BLaER1 (cell line): ENCODE results near the gene EFCAB7.

ENCODE experiments used
- H3K27ac ChIP-seq: shearing (Covaris generic); formaldehyde crosslinking; 2 replicates; pipeline ENCODE4 v1.8.1; 2022
- H3K27me3 ChIP-seq: shearing (Covaris generic); formaldehyde crosslinking; 2 replicates; pipeline ENCODE4 v1.8.1; 2022
- H3K36me3 ChIP-seq: shearing (Covaris generic); formaldehyde crosslinking; 2 replicates; pipeline ENCODE4 v1.8.1; 2022
- H3K4me1 ChIP-seq: shearing (Covaris generic); formaldehyde crosslinking; 2 replicates; pipeline ENCODE4 v1.8.1; 2022
- H3K4me2 ChIP-seq: shearing (Covaris generic); formaldehyde crosslinking; 2 replicates; pipeline ENCODE4 v1.8.1; 2022
- H3K4me3 ChIP-seq: shearing (Covaris generic); formaldehyde crosslinking; 2 replicates; pipeline ENCODE4 v1.8.1; 2022
- H3K9ac ChIP-seq: shearing (Covaris generic); formaldehyde crosslinking; 2 replicates; pipeline ENCODE4 v1.8.1; 2022
- H3K9me3 ChIP-seq: shearing (Covaris generic); formaldehyde crosslinking; 2 replicates; pipeline ENCODE4 v1.8.1; 2022
- H4K20me1 ChIP-seq: shearing (Covaris generic); formaldehyde crosslinking; 2 replicates; pipeline ENCODE4 v1.8.1; 2022
- Cebpa-rat ChIP-seq: shearing (Covaris generic); IDR thresholded peaks from 2 replicates; pipeline ENCODE4 v1.8.1; 2022

The EFCAB7 gene

GRCh38 chr1:63509718-63510117, 13.6 kb upstream of the EFCAB7 start:
- Histone ChIP-seq H3K27ac (no peak overlapping the region), H4K20me1 (no peaks in the 10 kb centered on the region), H3K27me3 (no peaks in the 10 kb centered on the region), H3K36me3 (peaks cover 33% of the 10 kb centered on the region), H3K9ac (no peak overlapping the region), H3K9me3 (peaks cover 16% of the 10 kb centered on the region; the same call in 1 of the 2 replicates), H3K4me3 (no peak overlapping the region), H3K4me2 (no peak overlapping the region), H3K4me1 (no peaks in the 10 kb centered on the region)
- no peak for TF ChIP-seq Cebpa-rat

- no peak overlapping the region for H3K27ac ChIP-seq
- no peaks in the 10 kb centered on the region for H4K20me1 ChIP-seq
These were observed 10.7 kb upstream of the EFCAB7 start for GRCh38 chr1:63512584-63512983.

GRCh38 chr1:63516629-63517028, 6.7 kb upstream of the EFCAB7 start:
- Histone ChIP-seq H3K27ac (no peak overlapping the region), H3K4me2 (no peak overlapping the region)

More at GRCh38 chr1:63512584-63512983, 10.7 kb upstream of the EFCAB7 start:
- no peaks in the 10 kb centered on the region for H3K4me1 ChIP-seq
- H3K27me3 ChIP-seq: no peaks in the 10 kb centered on the region
- no peak for TF ChIP-seq Cebpa-rat
- no peak overlapping the region for H3K4me2 ChIP-seq
- H3K9ac ChIP-seq: no peak overlapping the region
- H3K4me3 ChIP-seq: no peak overlapping the region
- H3K9me3 ChIP-seq: 0 out of 2 replicates have a peak, but pooled peaks cover 7% of the 10 kb centered on the region
- H3K36me3 ChIP-seq: peaks cover 15% of the 10 kb centered on the region

GRCh38 chr1:63523738-63524137, 413 bp downstream of the EFCAB7 start:
- Histone ChIP-seq H3K9me3 (no peaks in the 10 kb centered on the region), H3K4me3 (peak overlapping the region; percentile 77), H3K36me3 (peaks cover 8% of the 10 kb centered on the region; the same call in 1 of the 2 replicates), H3K4me2 (peak overlapping the region; percentile 82), H3K27ac (peak overlapping the region; percentile 85), H3K9ac (peak overlapping the region; percentile 84), H3K27me3 (no peaks in the 10 kb centered on the region), H4K20me1 (no peaks in the 10 kb centered on the region), H3K4me1 (peaks cover 26% of the 10 kb centered on the region)
- no peak for TF ChIP-seq Cebpa-rat

More at GRCh38 chr1:63516629-63517028, 6.7 kb upstream of the EFCAB7 start:
- H3K4me3 ChIP-seq: no peak overlapping the region
- TF ChIP-seq Cebpa-rat: no peak
- 0 out of 2 replicates have a peak, but pooled peaks cover 7% of the 10 kb centered on the region for H3K9me3 ChIP-seq
- H3K9ac ChIP-seq: no peak overlapping the region
- H3K4me1 ChIP-seq: peaks cover 3% of the 10 kb centered on the region
- no peaks in the 10 kb centered on the region; the same call in 1 of the 2 replicates for H3K36me3 ChIP-seq
- no peaks in the 10 kb centered on the region for H4K20me1 ChIP-seq
- no peaks in the 10 kb centered on the region for H3K27me3 ChIP-seq

- no peak for TF ChIP-seq Cebpa-rat
- Histone ChIP-seq H3K4me3 (peak overlapping the region; percentile 77), H4K20me1 (no peaks in the 10 kb centered on the region), H3K9ac (peak overlapping the region; percentile 84), H3K36me3 (peaks cover 12% of the 10 kb centered on the region; the same call in 1 of the 2 replicates), H3K4me2 (peak overlapping the region; percentile 82), H3K4me1 (peaks cover 26% of the 10 kb centered on the region), H3K9me3 (no peaks in the 10 kb centered on the region), H3K27me3 (no peaks in the 10 kb centered on the region), H3K27ac (peak overlapping the region; percentile 85; the same call in 1 of the 2 replicates)
These were observed 876 bp downstream of the EFCAB7 start for GRCh38 chr1:63524201-63524600.

- Histone ChIP-seq H3K9ac (no peak overlapping the region), H4K20me1 (no peaks in the 10 kb centered on the region), H3K27me3 (no peaks in the 10 kb centered on the region), H3K27ac (no peak overlapping the region), H3K4me3 (no peak overlapping the region), H3K9me3 (no peaks in the 10 kb centered on the region), H3K4me1 (no peaks in the 10 kb centered on the region), H3K4me2 (no peak overlapping the region), H3K36me3 (peaks cover 26% of the 10 kb centered on the region)
- no peak for TF ChIP-seq Cebpa-rat
These were observed 9.4 kb downstream of the EFCAB7 start for GRCh38 chr1:63532727-63533126.

- no peak for TF ChIP-seq Cebpa-rat
- Histone ChIP-seq H3K27me3 (no peaks in the 10 kb centered on the region), H3K9ac (no peak overlapping the region), H3K27ac (no peak overlapping the region), H3K4me2 (no peak overlapping the region), H3K9me3 (no peaks in the 10 kb centered on the region), H4K20me1 (no peaks in the 10 kb centered on the region), H3K4me1 (no peaks in the 10 kb centered on the region), H3K36me3 (peaks cover 17% of the 10 kb centered on the region), H3K4me3 (no peak overlapping the region)
These were observed 10.6 kb downstream of the EFCAB7 start for GRCh38 chr1:63533931-63534330.

- Histone ChIP-seq H4K20me1 (no peaks in the 10 kb centered on the region), H3K9me3 (no peaks in the 10 kb centered on the region), H3K27me3 (no peaks in the 10 kb centered on the region), H3K4me1 (no peaks in the 10 kb centered on the region), H3K4me3 (no peak overlapping the region), H3K9ac (no peak overlapping the region), H3K4me2 (no peak overlapping the region), H3K27ac (no peak overlapping the region), H3K36me3 (peaks cover 13% of the 10 kb centered on the region)
- TF ChIP-seq Cebpa-rat: no peak
These were observed 11.1 kb downstream of the EFCAB7 start for GRCh38 chr1:63534406-63534805.

- no peaks in the 10 kb centered on the region for H3K4me1 ChIP-seq
- no peak overlapping the region for H3K4me2 ChIP-seq
- TF ChIP-seq Cebpa-rat: no peak
- no peak overlapping the region for H3K9ac ChIP-seq
- H3K36me3 ChIP-seq: peaks cover 10% of the 10 kb centered on the region
- H4K20me1 ChIP-seq: no peaks in the 10 kb centered on the region
- H3K9me3 ChIP-seq: no peaks in the 10 kb centered on the region
- no peaks in the 10 kb centered on the region for H3K27me3 ChIP-seq
- H3K4me3 ChIP-seq: no peak overlapping the region
- H3K27ac ChIP-seq: no peak overlapping the region
These were observed 13.7 kb downstream of the EFCAB7 start for GRCh38 chr1:63537006-63537405.

GRCh38 chr1:63537940-63538339, 14.6 kb downstream of the EFCAB7 start:
- no peak for TF ChIP-seq Cebpa-rat

GRCh38 chr1:63545780-63546179, 22.5 kb downstream of the EFCAB7 start:
- H3K4me2 ChIP-seq: no peak overlapping the region

More at GRCh38 chr1:63537940-63538339, 14.6 kb downstream of the EFCAB7 start:
- Histone ChIP-seq H3K4me2 (no peak overlapping the region), H3K36me3 (peaks cover 5% of the 10 kb centered on the region), H3K4me1 (no peaks in the 10 kb centered on the region), H3K27me3 (no peaks in the 10 kb centered on the region), H3K9ac (no peak overlapping the region), H3K9me3 (no peaks in the 10 kb centered on the region), H4K20me1 (no peaks in the 10 kb centered on the region), H3K27ac (no peak overlapping the region), H3K4me3 (no peak overlapping the region)

More at GRCh38 chr1:63545780-63546179, 22.5 kb downstream of the EFCAB7 start:
- H3K4me3 ChIP-seq: no peak overlapping the region
- no peaks in the 10 kb centered on the region for H4K20me1 ChIP-seq
- TF ChIP-seq Cebpa-rat: no peak
- no peaks in the 10 kb centered on the region for H3K4me1 ChIP-seq
- peaks cover 6% of the 10 kb centered on the region; the same call in 1 of the 2 replicates for H3K36me3 ChIP-seq
- H3K27me3 ChIP-seq: no peaks in the 10 kb centered on the region
- H3K27ac ChIP-seq: no peak overlapping the region
- no peak overlapping the region for H3K9ac ChIP-seq
- H3K9me3 ChIP-seq: no peaks in the 10 kb centered on the region
